Left lobe of liver (tissue), 2 donors: ENCODE data around the gene DAGLA. TPM values are rescaled to one million over a fixed set of nuclear protein-coding genes. Genes with fewer than 3 reads are reported as not detected.
"Not testable (repeated sequence)": the region's sequence is repeated elsewhere in the genome, so short reads cannot be mapped to it uniquely, and the experiment has no call there.

Experiments
- ATAC-seq: fragments of 200-7000 bp; cut with Tn5 transposase; one replicate; pipeline ENCODE4 v1.9.1; 2020; ENCODE audit warnings: mild to moderate bottlenecking, moderate library complexity
- DNase-seq: peaks from one replicate; pipeline ENCODE4 v3.0.0-alpha.2; 2020; ENCODE audit warnings: low spot score
- total RNA-seq: library from RNA; stranded (reverse); gene quantifications from one replicate; pipeline ENCODE4 v1.2.1, GENCODE V29; 2021
- donor health status: DM: no; HTN: no; CAD: no; lungs with moderate emphysema.
- donor health status: DM: no; HTN: yes; CAD: no.

The DAGLA gene, protein sequence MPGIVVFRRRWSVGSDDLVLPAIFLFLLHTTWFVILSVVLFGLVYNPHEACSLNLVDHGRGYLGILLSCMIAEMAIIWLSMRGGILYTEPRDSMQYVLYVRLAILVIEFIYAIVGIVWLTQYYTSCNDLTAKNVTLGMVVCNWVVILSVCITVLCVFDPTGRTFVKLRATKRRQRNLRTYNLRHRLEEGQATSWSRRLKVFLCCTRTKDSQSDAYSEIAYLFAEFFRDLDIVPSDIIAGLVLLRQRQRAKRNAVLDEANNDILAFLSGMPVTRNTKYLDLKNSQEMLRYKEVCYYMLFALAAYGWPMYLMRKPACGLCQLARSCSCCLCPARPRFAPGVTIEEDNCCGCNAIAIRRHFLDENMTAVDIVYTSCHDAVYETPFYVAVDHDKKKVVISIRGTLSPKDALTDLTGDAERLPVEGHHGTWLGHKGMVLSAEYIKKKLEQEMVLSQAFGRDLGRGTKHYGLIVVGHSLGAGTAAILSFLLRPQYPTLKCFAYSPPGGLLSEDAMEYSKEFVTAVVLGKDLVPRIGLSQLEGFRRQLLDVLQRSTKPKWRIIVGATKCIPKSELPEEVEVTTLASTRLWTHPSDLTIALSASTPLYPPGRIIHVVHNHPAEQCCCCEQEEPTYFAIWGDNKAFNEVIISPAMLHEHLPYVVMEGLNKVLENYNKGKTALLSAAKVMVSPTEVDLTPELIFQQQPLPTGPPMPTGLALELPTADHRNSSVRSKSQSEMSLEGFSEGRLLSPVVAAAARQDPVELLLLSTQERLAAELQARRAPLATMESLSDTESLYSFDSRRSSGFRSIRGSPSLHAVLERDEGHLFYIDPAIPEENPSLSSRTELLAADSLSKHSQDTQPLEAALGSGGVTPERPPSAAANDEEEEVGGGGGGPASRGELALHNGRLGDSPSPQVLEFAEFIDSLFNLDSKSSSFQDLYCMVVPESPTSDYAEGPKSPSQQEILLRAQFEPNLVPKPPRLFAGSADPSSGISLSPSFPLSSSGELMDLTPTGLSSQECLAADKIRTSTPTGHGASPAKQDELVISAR
- 0.35 TPM for total RNA-seq

DNA sequence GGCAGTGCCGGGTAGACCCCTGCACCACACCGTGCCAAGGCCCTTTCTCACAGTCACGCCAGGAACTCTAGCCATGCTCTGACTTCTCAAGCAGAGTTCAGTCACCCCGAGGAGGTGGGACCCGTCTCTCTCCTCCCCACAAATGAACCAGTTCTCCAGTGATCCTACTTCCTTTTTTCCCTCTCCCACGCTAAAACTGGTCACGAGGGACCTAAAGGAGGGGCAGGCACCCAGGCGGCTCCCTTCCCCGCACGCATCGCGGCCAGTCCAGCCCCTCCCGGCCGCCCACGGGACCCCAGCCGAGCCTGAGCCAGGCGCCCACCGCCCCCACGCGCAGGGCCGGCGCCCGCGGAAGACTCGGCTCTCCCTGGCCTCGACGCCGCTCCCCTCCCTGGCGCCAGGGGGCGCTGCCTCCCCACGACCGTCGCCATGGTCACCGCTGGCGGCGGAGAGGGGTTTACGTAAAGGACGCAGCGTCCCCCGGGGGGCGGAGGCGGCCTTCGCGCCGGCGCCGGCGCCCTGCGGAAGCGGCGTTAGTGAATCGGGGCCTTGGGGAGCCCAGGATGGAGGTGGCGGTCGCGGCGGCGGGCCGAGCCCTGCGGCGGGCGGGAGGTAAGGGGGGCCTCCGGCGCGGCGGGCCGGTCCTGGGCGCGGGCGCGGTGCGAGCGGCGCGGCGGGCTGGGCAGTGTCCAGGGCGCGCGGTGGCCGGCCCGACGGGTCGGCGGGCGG lies at the start of gene DAGLA:
Gene DAGLA, plus strand, starts transcription at position 499 of the 729 bp plus-strand sequence. CDS start 39,765 bp downstream, outside the sequence.
- DNase-seq: peak; percentile 68
- peak; percentile 89 for ATAC-seq

DNA sequence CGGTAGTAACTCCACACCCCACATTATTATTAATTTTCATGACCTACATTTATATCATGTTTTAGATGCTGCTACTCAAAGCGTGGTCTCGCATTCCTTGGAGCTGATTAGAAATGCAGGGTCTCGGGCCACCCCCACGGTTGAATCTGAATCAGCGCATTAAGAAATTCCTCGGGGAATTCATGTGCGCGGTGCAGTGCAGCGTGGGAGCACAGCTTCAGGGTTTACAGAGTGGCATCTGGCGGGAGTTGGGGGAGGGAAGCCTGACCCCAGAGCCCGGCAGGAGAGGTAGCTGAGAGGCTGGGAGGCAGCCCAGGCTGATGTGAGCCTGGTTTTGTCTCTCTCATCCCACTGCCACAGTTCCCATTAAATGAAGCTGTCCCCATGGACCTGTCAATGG lies 48.1 kb upstream of the DAGLA start:
- ATAC-seq: no peak
- DNase-seq: no peak

DNA sequence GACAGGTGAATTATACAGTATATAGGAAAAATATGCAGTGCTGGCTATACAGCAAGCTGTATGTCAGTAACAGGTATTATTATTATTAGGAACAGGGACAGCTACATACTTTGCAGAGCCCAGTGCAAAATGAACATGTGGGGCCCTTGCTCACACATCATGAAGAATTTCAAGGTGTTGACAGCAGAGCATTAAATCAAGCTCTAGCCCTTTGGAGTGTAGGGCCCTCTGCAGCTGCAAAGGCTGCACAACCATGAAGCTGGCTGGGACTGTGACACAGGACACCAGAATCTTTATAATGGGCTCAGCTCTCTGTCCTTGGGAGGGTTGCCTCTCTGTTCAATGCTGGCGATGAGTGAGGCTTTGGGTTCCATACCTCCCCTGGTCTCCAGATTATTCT lies 44.9 kb upstream of the DAGLA start:
- DNase-seq (no peak), ATAC-seq (no peak)

DNA sequence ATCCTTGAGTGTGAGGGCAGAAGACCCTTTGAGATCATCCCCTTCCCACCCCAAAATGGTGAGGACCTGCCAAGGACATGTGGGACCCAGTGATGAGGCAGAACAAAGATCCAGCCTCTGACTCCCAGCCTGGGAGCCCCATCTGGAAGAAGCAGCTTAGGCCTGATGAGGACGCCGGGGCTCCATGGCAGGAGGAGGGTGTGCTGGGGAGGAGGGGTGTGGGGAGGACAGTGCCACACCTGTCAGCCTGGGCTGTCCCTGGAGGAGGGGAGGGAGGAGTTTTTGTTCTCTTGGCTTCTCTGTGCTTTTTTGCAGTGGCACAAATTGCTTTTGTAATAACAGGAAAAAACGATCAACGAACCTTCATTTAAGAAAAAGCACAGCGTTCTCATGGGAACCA lies 44.4 kb upstream of the DAGLA start:
- ATAC-seq (no peak), DNase-seq (no peak)

DNA sequence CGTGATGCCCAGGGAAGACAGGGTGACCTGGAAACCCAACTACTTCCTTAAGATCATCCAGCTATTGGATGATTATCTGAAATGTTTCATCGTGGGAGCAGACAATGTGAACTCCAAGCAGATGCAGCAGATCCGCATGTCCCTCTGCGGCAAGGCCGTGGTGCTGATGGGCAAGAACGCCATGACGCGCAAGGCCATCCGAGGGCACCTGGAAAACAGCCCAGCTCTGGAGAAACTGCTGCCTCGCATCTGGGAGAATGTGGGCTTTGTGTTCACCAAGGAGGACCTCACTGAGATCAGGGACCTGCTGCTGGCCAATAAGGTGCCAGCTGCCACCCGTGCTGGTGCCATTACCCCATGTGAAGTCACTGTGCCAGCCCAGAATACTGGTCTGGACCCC lies 43.5 kb upstream of the DAGLA start:
- DNase-seq (no peak), ATAC-seq (no peak)

DNA sequence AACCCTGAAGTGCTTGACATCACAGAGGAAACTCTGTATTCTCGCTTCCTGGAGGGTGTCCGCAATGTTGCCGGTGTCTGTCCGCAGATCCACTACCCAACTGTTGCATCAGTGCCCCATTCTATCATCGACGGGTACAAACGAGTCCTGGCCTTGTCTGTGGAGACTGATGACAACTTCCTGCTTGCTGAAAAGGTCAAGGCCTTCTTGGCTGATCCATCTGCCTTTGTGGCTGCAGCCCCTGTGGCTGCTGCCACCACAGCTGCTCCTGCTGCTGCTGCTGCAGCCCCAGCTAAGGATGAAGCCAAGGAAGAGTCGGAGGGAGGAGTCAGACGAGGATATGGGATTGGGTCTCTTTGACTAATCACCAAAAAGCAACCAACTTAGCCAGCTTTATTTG lies 42.9 kb upstream of the DAGLA start:
- no peak for ATAC-seq
- DNase-seq: no peak

DNA sequence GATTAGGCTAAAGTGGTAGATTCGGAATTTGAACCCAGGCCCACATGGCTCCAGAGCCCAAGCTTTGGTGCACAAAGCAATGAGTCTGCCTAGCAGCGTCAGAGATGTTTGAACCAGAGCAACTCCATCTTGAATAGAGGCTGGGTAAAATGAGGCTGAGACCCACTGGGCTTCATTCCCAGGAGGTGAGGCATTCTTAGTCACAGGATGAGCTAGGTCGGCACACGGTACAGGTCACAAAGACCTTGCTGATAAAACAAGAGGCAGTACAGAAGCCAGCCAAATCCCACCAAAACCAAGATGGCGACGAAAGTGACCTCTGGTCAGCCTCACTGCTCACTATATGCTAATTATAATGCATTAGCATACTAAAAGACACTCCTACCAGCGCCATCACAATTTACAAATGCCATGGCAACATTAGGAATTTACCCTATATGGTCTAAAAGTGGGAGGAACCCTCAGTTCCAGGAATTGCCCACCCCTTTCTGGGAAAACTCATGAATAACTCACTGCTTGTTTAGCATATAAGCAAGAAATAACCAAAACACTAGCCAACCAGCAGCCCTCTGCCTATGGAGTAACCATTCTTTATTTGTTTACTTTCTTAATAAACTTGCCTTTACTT lies 40.3 kb upstream of the DAGLA start:
- ATAC-seq (no peak), DNase-seq (no peak)

DNA sequence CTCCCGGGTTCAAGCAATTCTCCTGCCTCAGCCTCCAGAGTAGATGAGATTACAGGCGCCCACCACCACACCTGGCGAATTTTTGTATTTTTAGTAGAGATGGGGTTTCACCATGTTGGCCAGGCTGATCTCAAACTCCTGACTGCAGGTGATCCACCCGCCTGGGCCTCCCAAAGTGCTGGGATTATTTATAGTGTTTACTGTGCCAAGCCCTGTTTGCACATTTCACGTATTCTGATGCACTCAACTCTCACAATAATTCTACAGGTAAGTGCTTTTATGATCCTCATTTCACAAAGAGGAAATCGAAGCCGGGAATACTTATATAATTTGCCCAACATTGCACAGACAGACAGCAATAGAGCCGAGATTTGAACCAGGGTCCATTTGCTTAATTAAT lies 38.0 kb upstream of the DAGLA start:
- ATAC-seq (no peak), DNase-seq (no peak)

DNA sequence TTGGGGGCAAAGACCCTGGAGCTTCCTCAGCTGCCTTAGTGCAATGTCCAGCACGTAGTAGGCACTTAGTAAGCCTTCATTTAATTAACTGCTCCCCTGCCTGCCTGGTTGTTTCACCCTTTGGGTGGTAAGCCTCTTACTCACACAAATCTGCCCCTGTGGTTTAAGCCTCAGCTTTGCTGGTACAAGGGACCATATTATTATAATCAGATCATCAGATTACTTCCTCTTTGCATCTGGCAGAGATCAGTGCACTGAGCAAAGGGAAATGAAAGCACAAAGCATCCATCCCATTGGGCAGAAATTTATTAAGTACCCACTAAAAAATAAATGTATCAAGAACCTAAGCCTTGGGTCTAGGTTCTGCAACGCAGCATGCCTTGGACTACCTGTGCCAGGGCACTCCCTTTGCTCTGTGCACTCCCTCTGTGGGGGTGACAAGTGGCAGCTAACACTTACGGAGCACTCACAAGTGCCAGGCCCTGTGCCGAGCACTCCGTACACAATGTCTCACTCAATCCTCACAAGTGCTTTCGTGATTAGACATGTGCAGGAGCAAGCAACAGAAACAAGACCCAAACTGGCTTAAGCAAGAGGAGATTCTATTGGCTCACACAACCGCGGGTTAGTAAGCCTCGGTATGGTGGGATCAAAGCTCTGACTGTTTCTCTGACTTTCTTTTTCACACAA lies 34.9 kb upstream of the DAGLA start:
- no peak for ATAC-seq
- no peak for DNase-seq

DNA sequence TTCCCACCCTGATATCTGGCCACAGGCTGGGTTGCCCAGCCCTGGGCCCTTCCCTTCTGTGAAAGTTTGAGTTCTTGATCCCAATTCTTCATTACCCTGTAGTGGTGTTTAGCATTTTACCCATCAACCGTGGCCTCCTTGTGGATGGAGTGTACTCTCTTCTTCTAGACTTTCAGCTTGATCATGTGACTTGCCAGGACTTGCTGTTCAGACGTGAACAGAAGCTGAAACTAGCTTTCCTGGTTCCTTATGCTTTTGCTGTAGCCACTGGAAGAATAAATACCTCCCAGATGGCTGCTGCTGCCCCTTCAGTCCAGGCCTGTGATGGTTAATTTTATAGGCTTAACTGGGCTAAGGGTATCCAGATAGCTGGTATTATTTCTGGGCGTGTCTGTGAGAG lies 32.7 kb upstream of the DAGLA start:
- ATAC-seq: no peak
- DNase-seq: no peak

DNA sequence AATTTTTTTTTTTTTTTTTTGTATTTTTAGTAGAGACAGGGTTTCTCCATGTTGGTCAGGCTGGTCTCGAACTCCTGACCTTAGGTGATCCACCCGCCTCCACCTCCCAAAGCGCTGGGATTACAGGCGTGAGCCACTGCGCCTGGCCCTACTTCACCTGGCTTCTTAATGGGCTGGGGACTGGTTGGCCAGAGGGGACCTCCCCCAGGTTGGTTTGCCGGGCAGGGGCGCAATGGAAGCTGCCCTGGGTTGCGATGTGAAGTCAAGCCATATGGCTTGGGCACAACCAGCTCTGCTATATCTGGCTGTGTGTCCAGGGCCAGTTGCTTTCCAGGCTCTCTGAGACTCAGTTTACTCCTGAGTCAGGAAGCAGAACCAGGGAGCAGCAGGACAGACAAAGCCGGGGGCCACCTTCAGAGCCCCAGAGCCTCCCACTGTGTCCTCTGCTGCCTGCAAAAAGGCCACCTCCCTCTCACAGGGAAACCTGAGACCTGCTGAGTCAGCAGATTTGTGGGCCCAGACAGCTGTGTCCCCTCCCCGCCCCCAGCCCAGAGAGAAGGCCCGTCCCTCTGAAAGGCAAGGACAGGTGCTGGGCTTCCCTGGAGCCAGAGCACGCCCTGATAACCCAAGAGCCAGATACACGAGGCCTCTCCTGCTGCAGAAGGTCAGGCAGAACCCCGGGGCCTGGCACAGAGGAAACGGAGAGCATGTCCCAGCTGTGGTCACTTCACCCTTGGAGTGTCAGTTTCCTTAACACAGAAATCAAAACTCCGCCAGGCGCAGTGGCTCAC lies 29.2 kb upstream of the DAGLA start:
- ATAC-seq: no peak
- DNase-seq: no peak

DNA sequence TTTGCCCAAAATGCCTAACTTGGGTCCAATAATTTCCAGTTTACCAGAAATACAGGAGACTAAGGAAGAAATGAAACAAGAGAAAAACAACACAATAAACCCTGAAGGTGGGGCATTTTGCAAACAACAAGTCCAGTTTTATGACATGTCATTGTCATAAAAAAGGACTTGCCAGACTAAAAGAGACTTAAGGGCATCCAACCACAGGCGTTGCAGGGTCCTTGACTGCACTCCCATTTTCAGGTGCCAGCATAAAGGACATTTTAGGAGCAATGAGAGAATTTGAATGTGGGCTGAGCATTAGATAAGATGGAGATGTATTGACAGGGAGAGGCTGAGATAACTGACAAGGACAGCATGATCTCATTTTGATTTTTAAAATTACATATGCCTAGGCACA lies 28.1 kb upstream of the DAGLA start:
- ATAC-seq: no peak
- DNase-seq: no peak

DNA sequence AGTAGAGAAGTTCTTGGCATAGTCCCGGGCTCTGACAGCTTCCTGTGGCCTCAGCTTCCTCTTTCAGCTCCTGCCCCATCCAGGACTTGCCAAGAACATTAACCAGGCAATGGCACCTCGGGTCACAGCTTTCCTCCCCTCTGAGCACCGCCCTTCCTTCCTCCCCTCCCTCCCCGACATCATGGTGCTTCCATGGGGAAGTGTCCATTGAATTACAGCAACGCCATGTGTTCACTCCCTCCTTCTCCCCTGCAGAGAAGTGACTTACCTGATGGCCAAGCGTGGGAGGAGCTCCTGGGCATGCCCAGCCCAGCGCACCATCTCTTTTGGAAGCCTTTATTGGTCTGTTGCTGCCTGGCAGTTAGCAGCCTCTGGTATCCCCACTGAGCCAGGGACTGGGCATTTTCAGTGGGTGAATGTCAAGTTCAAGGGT lies 25.8 kb upstream of the DAGLA start:
- DNase-seq (no peak), ATAC-seq (peak; percentile 60)

DNA sequence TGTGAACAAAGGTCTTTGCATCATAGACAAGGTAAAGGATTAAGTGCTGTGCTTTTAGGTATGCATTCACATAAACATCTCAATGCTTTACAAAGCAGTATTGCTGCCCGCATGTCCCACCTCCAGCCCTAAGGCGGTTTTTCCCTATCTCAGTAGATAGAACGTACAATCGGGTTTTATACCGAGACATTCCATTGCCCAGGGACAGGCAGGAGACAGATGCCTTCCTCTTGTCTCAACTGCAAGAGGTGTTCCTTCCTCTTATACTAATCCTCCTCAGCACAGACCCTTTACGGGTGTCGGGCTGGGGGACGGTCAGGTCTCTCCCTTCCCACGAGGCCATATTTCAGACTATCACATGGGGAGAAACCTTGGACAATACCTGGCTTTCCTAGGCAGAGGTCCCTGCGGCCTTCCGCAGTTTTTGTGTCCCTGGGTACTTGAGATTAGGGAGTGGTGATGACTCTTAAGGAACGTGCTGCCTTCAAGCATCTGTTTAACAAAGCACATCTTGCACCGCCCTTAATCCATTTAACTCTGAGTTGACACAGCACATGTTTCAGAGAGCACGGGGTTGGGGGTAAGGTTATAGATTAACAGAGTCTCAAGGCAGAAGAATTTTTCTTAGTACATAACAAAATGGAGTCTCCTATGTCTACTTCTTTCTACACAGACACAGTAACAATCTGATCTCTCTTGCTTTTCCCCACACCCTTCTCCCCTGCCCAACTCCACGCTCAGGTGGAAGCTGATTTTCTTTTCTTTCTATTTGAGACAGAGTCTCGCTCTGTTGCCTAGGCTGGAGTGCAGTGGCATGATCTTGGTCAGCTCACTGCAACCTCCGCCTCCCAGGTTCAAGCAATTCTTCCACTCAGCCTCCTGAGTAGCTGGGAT lies 24.7 kb upstream of the DAGLA start:
- DNase-seq, ATAC-seq: not testable (repeated sequence)

DNA sequence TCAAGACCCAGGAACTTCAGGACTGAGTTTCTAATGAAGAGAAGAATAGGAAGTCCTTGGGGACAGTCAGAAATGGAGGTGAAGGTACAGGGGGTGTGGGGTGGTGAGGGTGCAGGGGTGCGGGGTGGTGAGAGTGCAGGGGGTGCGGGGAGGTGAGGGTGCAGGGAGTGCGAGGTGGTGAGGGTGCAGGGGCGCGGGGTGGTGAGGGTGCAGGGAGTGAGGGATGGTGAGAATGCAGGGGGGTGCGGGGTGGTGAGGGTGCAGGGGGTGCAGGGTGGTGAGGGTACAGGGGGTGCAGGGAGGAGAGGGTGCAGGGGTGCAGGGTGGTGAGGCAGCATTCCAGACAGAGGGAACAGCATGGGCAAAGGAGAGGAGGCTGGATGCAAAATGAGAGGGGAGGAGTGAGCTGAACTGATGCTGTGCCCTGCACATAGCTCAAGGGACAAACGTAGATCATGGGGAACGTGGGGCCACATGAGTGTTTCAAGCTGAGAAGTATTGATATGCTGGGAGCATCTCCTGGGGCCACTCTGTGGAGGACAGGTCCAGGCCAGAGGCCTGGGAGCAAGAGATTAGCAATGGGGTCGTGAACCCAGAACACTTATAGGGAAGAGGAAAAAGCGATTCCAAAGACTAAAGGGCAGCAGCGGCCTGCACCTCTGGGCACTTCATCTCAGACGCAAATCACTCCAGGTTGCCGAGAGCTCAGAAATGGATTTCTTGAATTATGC lies 23.7 kb upstream of the DAGLA start:
- ATAC-seq (no peak), DNase-seq (no peak)

DNA sequence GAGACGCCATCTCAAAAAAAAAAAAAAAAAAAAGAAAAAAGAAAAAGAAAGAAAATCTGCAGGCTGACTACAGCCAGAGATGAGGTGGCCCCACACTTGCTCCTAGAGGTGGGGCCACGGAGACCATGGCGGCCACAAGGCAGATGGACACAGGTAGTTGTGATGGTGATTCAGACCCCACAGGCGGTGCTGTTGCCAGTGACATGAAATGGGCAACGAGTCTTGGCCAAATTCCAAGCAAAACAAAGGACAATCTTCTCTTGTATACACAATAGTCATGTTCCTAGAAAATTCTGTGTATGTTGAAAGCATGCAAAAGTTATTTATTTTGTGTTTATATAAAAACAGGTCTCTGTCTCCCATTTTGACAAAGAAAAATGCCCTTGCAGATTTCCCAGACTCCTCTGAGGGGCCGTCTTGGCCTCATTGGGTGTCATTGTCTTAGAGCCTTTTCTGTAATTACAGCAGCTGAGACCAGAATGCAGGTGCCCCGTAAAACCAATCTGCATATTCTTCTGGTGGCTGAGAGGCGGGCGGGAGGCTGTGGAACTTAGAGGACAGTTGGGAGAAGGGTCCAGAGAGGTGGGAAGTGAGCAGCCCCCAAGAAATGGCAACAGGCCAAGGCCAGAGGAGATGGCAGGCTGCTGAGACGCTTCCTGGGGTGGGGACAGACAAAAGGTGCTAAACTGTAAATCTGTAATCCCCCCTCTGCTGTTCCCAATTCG lies 22.5 kb upstream of the DAGLA start:
- no peak for ATAC-seq
- DNase-seq: no peak
